Endothelial cell of umbilical vein (primary cell): Measurements from ENCODE around the gene MED14. TPM values are rescaled to one million over a fixed set of nuclear protein-coding genes. Genes with fewer than 3 reads are reported as not detected.

Source experiments
- BruUV-seq: library from RNA; stranded (reverse); fragments of 400-500 nt; replicated peaks from 2 replicates; lab custom pipeline; 2021; lab: Mats Ljungman, UMichigan
- CTCF ChIA-PET: fragments of 300-600, 350-600 bp; sonication (Branson Sonifier 250); formaldehyde crosslinking; loops from one replicate; lab custom pipeline; 2021; ENCODE audit warnings: antibody characterized with exemption, inconsistent platforms; lab: Charles Lee
- POLR2A ChIA-PET: fragments of 300-600, 350-600 bp; sonication (Branson Sonifier 250); formaldehyde crosslinking; loops from one replicate; lab custom pipeline; 2021; ENCODE audit warnings: antibody characterized with exemption, inconsistent platforms; lab: Charles Lee
- DNase-seq: peaks from one replicate; pipeline ENCODE4 v3.0.0-alpha.2; 2011; ENCODE audit warnings: low read depth, low spot score
- FAIRE-seq: peaks from 2 replicates; lab custom pipeline; 2011; peaks lifted over from hg19 to GRCh38; lab: Jason Lieb, UNC
- H2AFZ ChIP-seq: 2 replicates; pipeline ENCODE4 v1.6.0; 2012; ENCODE audit warnings: low read depth, low read length, control low read depth, inconsistent platforms
- H3K27ac ChIP-seq: 2 replicates; pipeline ENCODE4 v1.5.1; 2011; ENCODE audit warnings: low read depth, mild to moderate bottlenecking, control low read depth, low read length, moderate library complexity; ENCODE audit not compliant: insufficient read depth
- H3K27me3 ChIP-seq, 2 experiments: 2 replicates each; pipeline versions ENCODE4 v1.6.0 to v1.6.1; 2011; ENCODE audit warnings: low read length in 2 of 2, mixed read lengths in 1 of 2; ENCODE audit not compliant: control insufficient read depth in 2 of 2, insufficient read depth in 2 of 2
- H3K36me3 ChIP-seq, 2 experiments: 2 replicates in 1 of 2; 3 replicates in 1 of 2; pipeline ENCODE4 v1.5.1; 2011; ENCODE audit warnings: low read length in 2 of 2, mild to moderate bottlenecking in 1 of 2, moderate library complexity in 1 of 2; ENCODE audit not compliant: control insufficient read depth in 2 of 2, insufficient read depth in 2 of 2; ENCODE audit errors: extremely low read depth in 1 of 2
- H3K4me1 ChIP-seq: 3 replicates; pipeline ENCODE4 v1.5.1; 2011; ENCODE audit warnings: mild to moderate bottlenecking, low read length; ENCODE audit not compliant: control insufficient read depth, insufficient read depth; ENCODE audit errors: extremely low read depth
- H3K4me2 ChIP-seq: 2 replicates; pipeline ENCODE4 v1.6.1; 2011; ENCODE audit warnings: low read length, control low read depth, mixed read lengths; ENCODE audit not compliant: insufficient read depth
- H3K4me3 ChIP-seq, 3 experiments: fragments of 200-600 bp in 1 of 3; sonication (generic), shearing (Covaris generic) in 1 of 3; replicated peaks in 1 of 3; 2 replicates each; pipeline ENCODE4 v1.5.1; 2011 to 2016; ENCODE audit warnings: control low read depth in 3 of 3, low read length in 3 of 3, mild to moderate bottlenecking in 2 of 3, inconsistent platforms in 1 of 3, low read depth in 1 of 3, moderate library complexity in 1 of 3; ENCODE audit not compliant: insufficient read depth in 1 of 3
- H3K79me2 ChIP-seq: 2 replicates; pipeline ENCODE4 v1.6.0; 2012; ENCODE audit warnings: low read length, inconsistent platforms; ENCODE audit not compliant: control insufficient read depth, insufficient read depth
- H3K9ac ChIP-seq: replicated peaks from 2 replicates; pipeline ENCODE3; 2011; ENCODE audit warnings: low read length, control low read depth; ENCODE audit not compliant: insufficient read depth; ENCODE audit errors: extremely low read depth
- H3K9me1 ChIP-seq: replicated peaks from 3 replicates; pipeline ENCODE4 v1.6.0; 2011; ENCODE audit warnings: mild to moderate bottlenecking, low read length; ENCODE audit not compliant: control insufficient read depth, insufficient read depth; ENCODE audit errors: extremely low read depth
- H3K9me3 ChIP-seq: replicated peaks from 2 replicates; pipeline ENCODE4 v1.5.1; 2012; ENCODE audit warnings: low read length, inconsistent platforms; ENCODE audit not compliant: control insufficient read depth, insufficient read depth
- H4K20me1 ChIP-seq: replicated peaks from 2 replicates; pipeline ENCODE3; 2011; ENCODE audit warnings: mild to moderate bottlenecking, low read length; ENCODE audit not compliant: control insufficient read depth, insufficient read depth; ENCODE audit errors: extremely low read depth
- EZH2 ChIP-seq: IDR thresholded peaks from 2 replicates; pipeline ENCODE4 v1.6.1; 2012; ENCODE audit warnings: borderline replicate concordance, low read depth, mild to moderate bottlenecking, moderate library complexity, low read length, inconsistent platforms; ENCODE audit not compliant: severe bottlenecking
- FOS ChIP-seq: IDR thresholded peaks from 2 replicates; pipeline ENCODE4 v1.6.1; 2011; ENCODE audit warnings: mild to moderate bottlenecking, low read length, moderate library complexity, borderline replicate concordance; ENCODE audit not compliant: insufficient read depth
- GATA2 ChIP-seq: IDR thresholded peaks from 2 replicates; pipeline ENCODE4 v1.7.0; 2011; ENCODE audit warnings: low read depth, mild to moderate bottlenecking, moderate library complexity, mixed read lengths, low read length; ENCODE audit not compliant: insufficient read length, insufficient read depth
- JUN ChIP-seq: IDR thresholded peaks from 2 replicates; pipeline ENCODE4 v1.6.1; 2011; ENCODE audit warnings: borderline replicate concordance, low read depth; ENCODE audit not compliant: insufficient read length, insufficient read depth
- MYC ChIP-seq: IDR thresholded peaks from one replicate; pipeline ENCODE4 v1.6.1; 2011; ENCODE audit warnings: mild to moderate bottlenecking, low read depth, low read length
- POLR2A ChIP-seq: IDR thresholded peaks from 2 replicates; pipeline ENCODE4 v1.6.1; 2012; ENCODE audit warnings: low read depth, mild to moderate bottlenecking, control low read depth, low read length
- POLR2AphosphoS5 ChIP-seq: IDR thresholded peaks from 2 replicates; pipeline ENCODE4 v1.6.1; 2012; ENCODE audit warnings: low read depth, mild to moderate bottlenecking, control low read depth, low read length, moderate library complexity; ENCODE audit not compliant: insufficient read depth
- dilution Hi-C: fragments of 300-500 bp; cut with MboI; formaldehyde crosslinking; loops from one replicate; pipeline ENCODE4 v1.15.0; 2019; ENCODE audit warnings: low sequenced_read_pairs; ENCODE audit not compliant: extremely low pct_ligation_motif_present
- intact Hi-C: fragments of 100-400 bp; cut with micrococcal nuclease; formaldehyde crosslinking; loops from one replicate; pipeline ENCODE4 v1.10.0; 2022
- polyA plus RNA-seq, 4 experiments: library from polyadenylated mRNA; depleted of rRNA in 3 of 4; stranded (reverse) in 3 of 4; unstranded in 1 of 4; fragments of >200 nt; gene quantifications; 2 replicates each; pipeline versions ENCODE4 v1.2.1 to v1.2.3, GENCODE V29; 2011 to 2012; ENCODE audit warnings: missing spikeins in 1 of 4
- total RNA-seq: library from RNA; stranded (reverse); gene quantifications from 2 replicates; pipeline ENCODE4 v1.2.3, GENCODE V29; 2021
- TF ChIP-seq, protein P1 (sequence below): IDR thresholded peaks from 2 replicates; pipeline ENCODE4 v1.6.1; 2011; ENCODE audit not compliant: insufficient read depth, insufficient read length
- TF ChIP-seq, protein P2 (sequence below), 2 donors: IDR thresholded peaks; 1 replicate in 1 of 2; 2 replicates in 1 of 2; pipeline ENCODE4 v1.5.1; 2011; ENCODE audit warnings: low read length in 2 of 2, mild to moderate bottlenecking in 2 of 2, moderate library complexity in 2 of 2, control low read depth in 1 of 2, inconsistent platforms in 1 of 2, low read depth in 1 of 2; ENCODE audit not compliant: insufficient read depth in 1 of 2; ENCODE audit errors: extremely low read depth in 1 of 2

Gene MED14
- total and polyA plus RNA-seq, 2 donors (not counting 3 experiments of a cell fraction or from before 2014, with no cell fraction given) = 25.6 to 55.8 TPM

- H3K36me3 ChIP-seq = peaks cover 1 to 10% of the 10 kb centered on the region in 2 experiments
- no peak overlapping the region for H3K4me2 ChIP-seq
- no peak overlapping the region for H3K9ac ChIP-seq
- POLR2A ChIA-PET = no interaction called here
- no TSS peak for BruUV-seq
- CTCF ChIA-PET = no interaction called here
- H3K9me1 ChIP-seq = no peaks in the 10 kb centered on the region
- H4K20me1 ChIP-seq = no peaks in the 10 kb centered on the region
- H3K79me2 ChIP-seq = no peaks in the 10 kb centered on the region
- intact Hi-C loops (no loop called here), dilution Hi-C loops (no loop called here)
- H3K27ac ChIP-seq = no peak overlapping the region
- TF ChIP-seq, protein P1, sequence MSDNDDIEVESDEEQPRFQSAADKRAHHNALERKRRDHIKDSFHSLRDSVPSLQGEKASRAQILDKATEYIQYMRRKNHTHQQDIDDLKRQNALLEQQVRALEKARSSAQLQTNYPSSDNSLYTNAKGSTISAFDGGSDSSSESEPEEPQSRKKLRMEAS = no peak
- TF ChIP-seq MYC = no peak
- TF ChIP-seq FOS = no peak
- H3K9me3 ChIP-seq = no peaks in the 10 kb centered on the region
- no peaks in the 10 kb centered on the region for H3K27me3 ChIP-seq
- no peak overlapping the region for H3K4me3 ChIP-seq
- H3K4me1 ChIP-seq = no peaks in the 10 kb centered on the region
- FAIRE-seq = no peak
- DNase-seq = no peak
- H2AFZ ChIP-seq = no peak overlapping the region
Observed at GRCh38 chrX:40663078-40663740, 72.1 kb downstream of the MED14 start.

GRCh38 chrX:40661489-40661888 is 73.9 kb downstream of the MED14 start:
- no peak for FAIRE-seq

More at GRCh38 chrX:40661489-40661888, 73.9 kb downstream of the MED14 start:
- Histone ChIP-seq H3K4me3 (no peak overlapping the region), H3K27ac (no peak overlapping the region), H3K27me3 (no peaks in the 10 kb centered on the region), H3K36me3 (peaks cover 3 to 10% of the 10 kb centered on the region in 2 experiments), H3K9me3 (no peaks in the 10 kb centered on the region), H4K20me1 (no peaks in the 10 kb centered on the region), H3K4me2 (no peak overlapping the region), H3K9ac (no peak overlapping the region), H3K79me2 (no peaks in the 10 kb centered on the region), H2AFZ (no peak overlapping the region), H3K9me1 (no peaks in the 10 kb centered on the region), H3K4me1 (no peaks in the 10 kb centered on the region)
- TF ChIP-seq JUN (no peak), POLR2A (no peak), FOS (no peak), EZH2 (no peak), GATA2 (no peak), MYC (no peak), POLR2AphosphoS5 (no peak)
- TF ChIP-seq, protein P1 = no peak
- TF ChIP-seq, protein P2, sequence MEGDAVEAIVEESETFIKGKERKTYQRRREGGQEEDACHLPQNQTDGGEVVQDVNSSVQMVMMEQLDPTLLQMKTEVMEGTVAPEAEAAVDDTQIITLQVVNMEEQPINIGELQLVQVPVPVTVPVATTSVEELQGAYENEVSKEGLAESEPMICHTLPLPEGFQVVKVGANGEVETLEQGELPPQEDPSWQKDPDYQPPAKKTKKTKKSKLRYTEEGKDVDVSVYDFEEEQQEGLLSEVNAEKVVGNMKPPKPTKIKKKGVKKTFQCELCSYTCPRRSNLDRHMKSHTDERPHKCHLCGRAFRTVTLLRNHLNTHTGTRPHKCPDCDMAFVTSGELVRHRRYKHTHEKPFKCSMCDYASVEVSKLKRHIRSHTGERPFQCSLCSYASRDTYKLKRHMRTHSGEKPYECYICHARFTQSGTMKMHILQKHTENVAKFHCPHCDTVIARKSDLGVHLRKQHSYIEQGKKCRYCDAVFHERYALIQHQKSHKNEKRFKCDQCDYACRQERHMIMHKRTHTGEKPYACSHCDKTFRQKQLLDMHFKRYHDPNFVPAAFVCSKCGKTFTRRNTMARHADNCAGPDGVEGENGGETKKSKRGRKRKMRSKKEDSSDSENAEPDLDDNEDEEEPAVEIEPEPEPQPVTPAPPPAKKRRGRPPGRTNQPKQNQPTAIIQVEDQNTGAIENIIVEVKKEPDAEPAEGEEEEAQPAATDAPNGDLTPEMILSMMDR (IDR thresholded peaks at IDR 0.05; ENCODE audit: extremely low read depth in 1 of 2, insufficient read depth in 1 of 2, low read depth in 1 of 2, low read length in 2 of 2) = no peak
- dilution Hi-C loops (no loop called here), intact Hi-C loops (no loop called here)
- DNase-seq = no peak
- CTCF ChIA-PET = no interaction called here
- POLR2A ChIA-PET = no interaction called here
- no TSS peak for BruUV-seq
